GM23338 (cell line): Measurements from ENCODE around the gene SLC35F1. TPM values are rescaled to one million over a fixed set of nuclear protein-coding genes. Genes with fewer than 3 reads are reported as not detected.

Experiments used
- ATAC-seq: fragments of 200-7000 bp; cut with Tn5 transposase; 3 replicates; pipeline ENCODE4 v1.9.1; 2020
- DNase-seq: peaks from one replicate; pipeline ENCODE4 v3.0.0-alpha.2; 2015; ENCODE audit warnings: low spot score
- H2AFZ ChIP-seq: fragments of 200-600 bp; sonication (generic); 2 replicates; pipeline ENCODE4 v1.8.0; 2016; ENCODE audit warnings: antibody characterized with exemption, mild to moderate bottlenecking, moderate library complexity
- H3F3A ChIP-seq: fragments of 200-600 bp; sonication (generic); replicated peaks from 2 replicates; pipeline ENCODE4 v1.8.0; 2017; ENCODE audit warnings: antibody characterized with exemption, mixed run types, low read depth
- H3K27ac ChIP-seq: fragments of 200-600 bp; sonication (generic); 2 replicates; pipeline ENCODE4 v1.6.1; 2016; ENCODE audit warnings: low read depth
- H3K27me3 ChIP-seq: fragments of 200-600 bp; sonication (generic); 2 replicates; pipeline ENCODE4 v1.8.0; 2016; ENCODE audit warnings: mild to moderate bottlenecking, mixed run types, moderate library complexity; ENCODE audit not compliant: insufficient read depth
- H3K36me3 ChIP-seq: fragments of 200-600 bp; sonication (generic); 2 replicates; pipeline ENCODE4 v1.8.0; 2016; ENCODE audit warnings: mild to moderate bottlenecking; ENCODE audit not compliant: insufficient read depth
- H3K4me1 ChIP-seq: fragments of 200-600 bp; sonication (generic); 2 replicates; pipeline ENCODE4 v1.8.0; 2016; ENCODE audit warnings: mild to moderate bottlenecking, moderate library complexity; ENCODE audit not compliant: insufficient read depth
- H3K4me2 ChIP-seq: fragments of 200-600 bp; sonication (generic); 2 replicates; pipeline ENCODE4 v1.7.1; 2017; ENCODE audit warnings: mixed run types
- H3K4me3 ChIP-seq: fragments of 200-600 bp; sonication (generic); 2 replicates; pipeline ENCODE4 v1.6.1; 2016; ENCODE audit warnings: mixed run types
- H3K79me2 ChIP-seq: fragments of 200-600 bp; sonication (generic); replicated peaks from 2 replicates; pipeline ENCODE4 v1.8.0; 2017; ENCODE audit warnings: mild to moderate bottlenecking; ENCODE audit not compliant: insufficient read depth
- H3K9me2 ChIP-seq: fragments of 200-600 bp; sonication (generic); 2 replicates; pipeline ENCODE4 v1.8.0; 2017; ENCODE audit not compliant: insufficient read depth
- H4K20me1 ChIP-seq: fragments of 200-600 bp; sonication (generic); replicated peaks from 2 replicates; pipeline ENCODE4 v1.8.0; 2017; ENCODE audit warnings: mild to moderate bottlenecking; ENCODE audit not compliant: insufficient read depth
- H3K27ac Mint-ChIP-seq: 2 replicates; pipeline ENCODE4 v1.8.0; 2020; ENCODE audit warnings: inconsistent platforms, mild to moderate bottlenecking, moderate library complexity, mixed read lengths
- H3K27me3 Mint-ChIP-seq: 3 replicates; pipeline ENCODE4 v1.8.0; 2022; ENCODE audit warnings: low read depth, mild to moderate bottlenecking, moderate library complexity, mixed read lengths, inconsistent platforms; ENCODE audit not compliant: insufficient read depth, poor library complexity
- H3K36me3 Mint-ChIP-seq: 3 replicates; pipeline ENCODE4 v1.8.0; 2021; ENCODE audit warnings: low read depth, mild to moderate bottlenecking, inconsistent platforms, moderate library complexity, mixed read lengths
- H3K4me1 Mint-ChIP-seq: 3 replicates; pipeline ENCODE4 v1.8.0; 2020; ENCODE audit warnings: mild to moderate bottlenecking, inconsistent platforms, mixed read lengths
- H3K4me3 Mint-ChIP-seq: 3 replicates; pipeline ENCODE4 v1.8.0; 2021; ENCODE audit warnings: moderate library complexity, mild to moderate bottlenecking, inconsistent platforms, mixed read lengths
- H3K9me3 Mint-ChIP-seq: 3 replicates; pipeline ENCODE4 v1.8.0; 2020; ENCODE audit warnings: moderate library complexity, mild to moderate bottlenecking, inconsistent platforms, mixed read lengths
- CREB1 ChIP-seq: fragments of 250-450 bp; sonication (Bioruptor Pico); IDR thresholded peaks from 2 replicates; pipeline ENCODE4 v1.5.0; 2020; ENCODE audit warnings: low read depth, mild to moderate bottlenecking, moderate library complexity
- EZH2 ChIP-seq: fragments of 200-600 bp; sonication (generic); IDR thresholded peaks from one replicate; pipeline ENCODE4 v1.8.0; 2017; ENCODE audit warnings: antibody characterized with exemption, mild to moderate bottlenecking, low read depth; ENCODE audit not compliant: unreplicated experiment
- EZH2phosphoT487 ChIP-seq: fragments of 200-600 bp; sonication (generic); IDR thresholded peaks from one replicate; pipeline ENCODE4 v1.8.1; 2018; ENCODE audit warnings: antibody characterized with exemption; ENCODE audit not compliant: unreplicated experiment
- NANOG ChIP-seq: IDR thresholded peaks from 2 replicates; pipeline ENCODE4 v1.6.1; 2016; ENCODE audit warnings: antibody characterized with exemption, borderline replicate concordance
- POLR2AphosphoS5 ChIP-seq: IDR thresholded peaks from 2 replicates; pipeline ENCODE4 v1.6.1; 2016; ENCODE audit warnings: antibody characterized with exemption, low read depth
- ZNF114 ChIP-seq: fragments of 250-450 bp; sonication (Bioruptor Pico); IDR thresholded peaks from 2 replicates; pipeline ENCODE4 v1.5.0; 2020; ENCODE audit warnings: mild to moderate bottlenecking, moderate library complexity
- ZNF331 ChIP-seq: fragments of 250-450 bp; sonication (Bioruptor Pico); IDR thresholded peaks from 2 replicates; pipeline ENCODE4 v1.5.0; 2020; ENCODE audit warnings: low read depth, mild to moderate bottlenecking, moderate library complexity
- polyA plus RNA-seq: library from polyadenylated mRNA; unstranded; fragments of >200 nt; fragmentation: Nextera tagmentation; extraction: Ambion mirVana; gene quantifications from 2 replicates; pipeline ENCODE4 v1.2.1, GENCODE V29; 2016
- total RNA-seq: library from RNA; depleted of rRNA; stranded (reverse); fragments of >200 nt; shearing (Covaris generic); gene quantifications from 2 replicates; pipeline ENCODE4 v1.2.3, GENCODE V29; 2014
- TF ChIP-seq, protein P1 (sequence below), 2 experiments: fragments of 200-600 bp in 1 of 2; sonication (generic) in 1 of 2; conservative IDR thresholded peaks; 2 replicates each; pipeline versions ENCODE4 v1.5.1 to v1.6.1; 2016 to 2017; ENCODE audit warnings: antibody characterized with exemption in 2 of 2, low read depth in 2 of 2, mild to moderate bottlenecking in 2 of 2, moderate library complexity in 1 of 2
- TF ChIP-seq, protein P2 (sequence below): IDR thresholded peaks from one replicate; pipeline ENCODE4 v1.6.1; 2018; ENCODE audit warnings: antibody characterized with exemption; ENCODE audit not compliant: unreplicated experiment
- TF ChIP-seq, protein P3 (sequence below): fragments of 250-450 bp; sonication (Bioruptor Pico); IDR thresholded peaks from 2 replicates; pipeline ENCODE4 v1.5.0; 2020; ENCODE audit warnings: mild to moderate bottlenecking, moderate library complexity
- TF ChIP-seq, protein P4 (sequence below): IDR thresholded peaks from 2 replicates; pipeline ENCODE4 v1.6.1; 2016; ENCODE audit warnings: antibody characterized with exemption

SLC35F1 gene
- total and polyA plus RNA-seq, 2 experiments from 2014 or later: 3.0 to 10.3 TPM

DNA sequence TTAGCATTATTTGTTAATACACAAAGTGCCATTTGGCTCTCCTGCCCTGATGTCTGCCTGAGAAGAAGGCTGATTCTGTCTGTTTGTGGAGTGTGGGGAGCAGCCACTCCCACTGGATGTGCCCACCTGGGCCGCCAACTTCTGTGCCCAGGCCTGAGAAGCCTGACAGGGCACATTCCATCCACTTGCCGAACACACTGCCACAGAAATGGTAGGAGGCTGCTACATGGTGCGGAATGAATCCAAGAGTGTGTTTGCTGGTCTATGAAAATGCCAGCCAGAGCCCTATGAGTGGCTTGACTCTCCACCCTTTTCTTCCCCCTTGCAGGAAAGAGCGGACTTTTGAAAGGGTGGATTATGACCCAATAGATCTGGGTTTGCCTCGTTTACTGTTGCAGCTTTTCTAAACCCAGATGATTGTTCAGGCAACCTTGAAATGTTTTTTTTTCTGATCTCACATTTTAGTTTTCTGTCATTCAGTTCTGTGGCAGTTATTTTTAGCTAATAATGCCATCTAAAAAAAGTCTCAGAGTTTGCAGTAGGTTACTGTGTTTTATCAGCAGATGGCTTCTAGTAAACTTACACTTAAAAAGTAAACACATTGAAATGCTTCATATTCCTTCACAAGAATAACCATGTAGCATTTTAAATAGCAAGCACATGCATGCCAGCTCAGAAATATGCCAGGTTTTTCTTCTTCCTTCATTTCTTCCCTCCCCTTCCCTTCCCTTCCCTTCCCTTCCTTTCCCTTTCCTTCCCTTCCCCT, 196.5 kb downstream of the SLC35F1 start (continued):
- TF ChIP-seq, protein P1, sequence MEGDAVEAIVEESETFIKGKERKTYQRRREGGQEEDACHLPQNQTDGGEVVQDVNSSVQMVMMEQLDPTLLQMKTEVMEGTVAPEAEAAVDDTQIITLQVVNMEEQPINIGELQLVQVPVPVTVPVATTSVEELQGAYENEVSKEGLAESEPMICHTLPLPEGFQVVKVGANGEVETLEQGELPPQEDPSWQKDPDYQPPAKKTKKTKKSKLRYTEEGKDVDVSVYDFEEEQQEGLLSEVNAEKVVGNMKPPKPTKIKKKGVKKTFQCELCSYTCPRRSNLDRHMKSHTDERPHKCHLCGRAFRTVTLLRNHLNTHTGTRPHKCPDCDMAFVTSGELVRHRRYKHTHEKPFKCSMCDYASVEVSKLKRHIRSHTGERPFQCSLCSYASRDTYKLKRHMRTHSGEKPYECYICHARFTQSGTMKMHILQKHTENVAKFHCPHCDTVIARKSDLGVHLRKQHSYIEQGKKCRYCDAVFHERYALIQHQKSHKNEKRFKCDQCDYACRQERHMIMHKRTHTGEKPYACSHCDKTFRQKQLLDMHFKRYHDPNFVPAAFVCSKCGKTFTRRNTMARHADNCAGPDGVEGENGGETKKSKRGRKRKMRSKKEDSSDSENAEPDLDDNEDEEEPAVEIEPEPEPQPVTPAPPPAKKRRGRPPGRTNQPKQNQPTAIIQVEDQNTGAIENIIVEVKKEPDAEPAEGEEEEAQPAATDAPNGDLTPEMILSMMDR (conservative IDR thresholded peaks at IDR 0.05; ENCODE audit: low read depth in 2 of 2): no peak
- TF ChIP-seq EZH2phosphoT487: no peak
- no peak for TF ChIP-seq NANOG
- TF ChIP-seq ZNF331: no peak

DNA sequence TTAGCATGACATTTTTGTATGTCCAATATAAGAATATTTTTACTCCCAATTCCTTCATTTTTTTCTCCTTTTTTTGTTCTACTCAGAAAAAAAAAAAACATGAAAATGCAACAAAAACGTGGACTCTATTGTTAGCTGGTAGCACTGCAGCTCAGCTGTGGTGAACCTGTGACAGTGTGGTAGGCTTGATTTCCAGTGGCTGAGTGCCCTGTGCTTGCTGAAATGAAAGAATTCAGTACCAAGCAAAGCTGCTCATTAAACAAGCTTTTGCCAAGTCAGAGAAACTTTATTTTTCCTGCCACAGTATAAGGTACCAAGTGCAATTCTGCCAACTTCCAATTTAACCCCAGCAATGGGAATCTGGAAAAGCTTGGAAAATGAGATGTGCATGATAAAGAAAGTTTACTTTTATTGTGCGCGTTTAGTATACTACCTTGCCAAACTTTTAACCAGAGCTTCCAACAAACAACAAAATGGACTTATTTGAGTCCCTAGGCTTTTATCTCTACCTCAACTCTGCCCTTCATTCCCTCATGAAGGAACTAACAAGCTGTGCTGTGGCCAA, 215.2 kb downstream of the SLC35F1 start:
- Histone ChIP-seq H3K4me1 (peaks cover 13% of the 10 kb centered on the region), H4K20me1 (no peaks in the 10 kb centered on the region), H3K4me3 (no peak overlapping the region), H2AFZ (no peak overlapping the region), H3K9me2 (peaks cover 5% of the 10 kb centered on the region; the same call in 1 of the 2 replicates), H3F3A (no peaks in the 10 kb centered on the region), H3K4me2 (no peak overlapping the region), H3K27me3 (no peaks in the 10 kb centered on the region), H3K79me2 (no peaks in the 10 kb centered on the region), H3K36me3 (no peaks in the 10 kb centered on the region), H3K27ac (no peak overlapping the region)
- Mint-ChIP-seq H3K4me1 (peaks cover 15% of the 10 kb centered on the region), H3K9me3 (no peaks in the 10 kb centered on the region), H3K27me3 (no peaks in the 10 kb centered on the region), H3K27ac (no peak overlapping the region; the same call in 1 of the 2 replicates), H3K36me3 (no peaks in the 10 kb centered on the region), H3K4me3 (no peak overlapping the region)
- DNase-seq (no peak), ATAC-seq (peak; percentile 54)
- TF ChIP-seq NANOG (no peak), CREB1 (no peak), ZNF331 (no peak), EZH2 (no peak), ZNF114 (CRISPR knock-in tag) (no peak), EZH2phosphoT487 (no peak), POLR2AphosphoS5 (no peak)
- TF ChIP-seq, protein P2, sequence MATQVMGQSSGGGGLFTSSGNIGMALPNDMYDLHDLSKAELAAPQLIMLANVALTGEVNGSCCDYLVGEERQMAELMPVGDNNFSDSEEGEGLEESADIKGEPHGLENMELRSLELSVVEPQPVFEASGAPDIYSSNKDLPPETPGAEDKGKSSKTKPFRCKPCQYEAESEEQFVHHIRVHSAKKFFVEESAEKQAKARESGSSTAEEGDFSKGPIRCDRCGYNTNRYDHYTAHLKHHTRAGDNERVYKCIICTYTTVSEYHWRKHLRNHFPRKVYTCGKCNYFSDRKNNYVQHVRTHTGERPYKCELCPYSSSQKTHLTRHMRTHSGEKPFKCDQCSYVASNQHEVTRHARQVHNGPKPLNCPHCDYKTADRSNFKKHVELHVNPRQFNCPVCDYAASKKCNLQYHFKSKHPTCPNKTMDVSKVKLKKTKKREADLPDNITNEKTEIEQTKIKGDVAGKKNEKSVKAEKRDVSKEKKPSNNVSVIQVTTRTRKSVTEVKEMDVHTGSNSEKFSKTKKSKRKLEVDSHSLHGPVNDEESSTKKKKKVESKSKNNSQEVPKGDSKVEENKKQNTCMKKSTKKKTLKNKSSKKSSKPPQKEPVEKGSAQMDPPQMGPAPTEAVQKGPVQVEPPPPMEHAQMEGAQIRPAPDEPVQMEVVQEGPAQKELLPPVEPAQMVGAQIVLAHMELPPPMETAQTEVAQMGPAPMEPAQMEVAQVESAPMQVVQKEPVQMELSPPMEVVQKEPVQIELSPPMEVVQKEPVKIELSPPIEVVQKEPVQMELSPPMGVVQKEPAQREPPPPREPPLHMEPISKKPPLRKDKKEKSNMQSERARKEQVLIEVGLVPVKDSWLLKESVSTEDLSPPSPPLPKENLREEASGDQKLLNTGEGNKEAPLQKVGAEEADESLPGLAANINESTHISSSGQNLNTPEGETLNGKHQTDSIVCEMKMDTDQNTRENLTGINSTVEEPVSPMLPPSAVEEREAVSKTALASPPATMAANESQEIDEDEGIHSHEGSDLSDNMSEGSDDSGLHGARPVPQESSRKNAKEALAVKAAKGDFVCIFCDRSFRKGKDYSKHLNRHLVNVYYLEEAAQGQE: no peak
- TF ChIP-seq, protein P3, sequence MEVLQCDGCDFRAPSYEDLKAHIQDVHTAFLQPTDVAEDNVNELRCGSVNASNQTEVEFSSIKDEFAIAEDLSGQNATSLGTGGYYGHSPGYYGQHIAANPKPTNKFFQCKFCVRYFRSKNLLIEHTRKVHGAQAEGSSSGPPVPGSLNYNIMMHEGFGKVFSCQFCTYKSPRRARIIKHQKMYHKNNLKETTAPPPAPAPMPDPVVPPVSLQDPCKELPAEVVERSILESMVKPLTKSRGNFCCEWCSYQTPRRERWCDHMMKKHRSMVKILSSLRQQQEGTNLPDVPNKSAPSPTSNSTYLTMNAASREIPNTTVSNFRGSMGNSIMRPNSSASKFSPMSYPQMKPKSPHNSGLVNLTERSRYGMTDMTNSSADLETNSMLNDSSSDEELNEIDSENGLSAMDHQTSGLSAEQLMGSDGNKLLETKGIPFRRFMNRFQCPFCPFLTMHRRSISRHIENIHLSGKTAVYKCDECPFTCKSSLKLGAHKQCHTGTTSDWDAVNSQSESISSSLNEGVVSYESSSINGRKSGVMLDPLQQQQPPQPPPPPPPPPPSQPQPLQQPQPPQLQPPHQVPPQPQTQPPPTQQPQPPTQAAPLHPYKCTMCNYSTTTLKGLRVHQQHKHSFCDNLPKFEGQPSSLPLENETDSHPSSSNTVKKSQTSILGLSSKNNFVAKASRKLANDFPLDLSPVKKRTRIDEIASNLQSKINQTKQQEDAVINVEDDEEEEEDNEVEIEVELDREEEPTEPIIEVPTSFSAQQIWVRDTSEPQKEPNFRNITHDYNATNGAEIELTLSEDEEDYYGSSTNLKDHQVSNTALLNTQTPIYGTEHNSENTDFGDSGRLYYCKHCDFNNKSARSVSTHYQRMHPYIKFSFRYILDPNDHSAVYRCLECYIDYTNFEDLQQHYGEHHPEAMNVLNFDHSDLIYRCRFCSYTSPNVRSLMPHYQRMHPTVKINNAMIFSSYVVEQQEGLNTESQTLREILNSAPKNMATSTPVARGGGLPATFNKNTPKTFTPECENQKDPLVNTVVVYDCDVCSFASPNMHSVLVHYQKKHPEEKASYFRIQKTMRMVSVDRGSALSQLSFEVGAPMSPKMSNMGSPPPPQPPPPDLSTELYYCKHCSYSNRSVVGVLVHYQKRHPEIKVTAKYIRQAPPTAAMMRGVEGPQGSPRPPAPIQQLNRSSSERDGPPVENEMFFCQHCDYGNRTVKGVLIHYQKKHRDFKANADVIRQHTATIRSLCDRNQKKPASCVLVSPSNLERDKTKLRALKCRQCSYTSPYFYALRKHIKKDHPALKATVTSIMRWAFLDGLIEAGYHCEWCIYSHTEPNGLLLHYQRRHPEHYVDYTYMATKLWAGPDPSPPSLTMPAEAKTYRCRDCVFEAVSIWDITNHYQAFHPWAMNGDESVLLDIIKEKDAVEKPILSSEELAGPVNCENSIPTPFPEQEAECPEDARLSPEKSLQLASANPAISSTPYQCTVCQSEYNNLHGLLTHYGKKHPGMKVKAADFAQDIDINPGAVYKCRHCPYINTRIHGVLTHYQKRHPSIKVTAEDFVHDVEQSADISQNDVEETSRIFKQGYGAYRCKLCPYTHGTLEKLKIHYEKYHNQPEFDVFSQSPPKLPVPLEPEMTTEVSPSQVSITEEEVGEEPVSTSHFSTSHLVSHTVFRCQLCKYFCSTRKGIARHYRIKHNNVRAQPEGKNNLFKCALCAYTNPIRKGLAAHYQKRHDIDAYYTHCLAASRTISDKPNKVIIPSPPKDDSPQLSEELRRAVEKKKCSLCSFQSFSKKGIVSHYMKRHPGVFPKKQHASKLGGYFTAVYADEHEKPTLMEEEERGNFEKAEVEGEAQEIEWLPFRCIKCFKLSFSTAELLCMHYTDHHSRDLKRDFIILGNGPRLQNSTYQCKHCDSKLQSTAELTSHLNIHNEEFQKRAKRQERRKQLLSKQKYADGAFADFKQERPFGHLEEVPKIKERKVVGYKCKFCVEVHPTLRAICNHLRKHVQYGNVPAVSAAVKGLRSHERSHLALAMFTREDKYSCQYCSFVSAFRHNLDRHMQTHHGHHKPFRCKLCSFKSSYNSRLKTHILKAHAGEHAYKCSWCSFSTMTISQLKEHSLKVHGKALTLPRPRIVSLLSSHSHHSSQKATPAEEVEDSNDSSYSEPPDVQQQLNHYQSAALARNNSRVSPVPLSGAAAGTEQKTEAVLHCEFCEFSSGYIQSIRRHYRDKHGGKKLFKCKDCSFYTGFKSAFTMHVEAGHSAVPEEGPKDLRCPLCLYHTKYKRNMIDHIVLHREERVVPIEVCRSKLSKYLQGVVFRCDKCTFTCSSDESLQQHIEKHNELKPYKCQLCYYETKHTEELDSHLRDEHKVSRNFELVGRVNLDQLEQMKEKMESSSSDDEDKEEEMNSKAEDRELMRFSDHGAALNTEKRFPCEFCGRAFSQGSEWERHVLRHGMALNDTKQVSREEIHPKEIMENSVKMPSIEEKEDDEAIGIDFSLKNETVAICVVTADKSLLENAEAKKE (CRISPR knock-in tag): no peak
- TF ChIP-seq, protein P4, sequence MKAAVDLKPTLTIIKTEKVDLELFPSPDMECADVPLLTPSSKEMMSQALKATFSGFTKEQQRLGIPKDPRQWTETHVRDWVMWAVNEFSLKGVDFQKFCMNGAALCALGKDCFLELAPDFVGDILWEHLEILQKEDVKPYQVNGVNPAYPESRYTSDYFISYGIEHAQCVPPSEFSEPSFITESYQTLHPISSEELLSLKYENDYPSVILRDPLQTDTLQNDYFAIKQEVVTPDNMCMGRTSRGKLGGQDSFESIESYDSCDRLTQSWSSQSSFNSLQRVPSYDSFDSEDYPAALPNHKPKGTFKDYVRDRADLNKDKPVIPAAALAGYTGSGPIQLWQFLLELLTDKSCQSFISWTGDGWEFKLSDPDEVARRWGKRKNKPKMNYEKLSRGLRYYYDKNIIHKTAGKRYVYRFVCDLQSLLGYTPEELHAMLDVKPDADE: no peak
